ENCODE data around the gene CIAO3. TPM values are rescaled to one million over a fixed set of nuclear protein-coding genes. Genes with fewer than 3 reads are reported as not detected.
"Not testable (repeated sequence)": the region's sequence is repeated elsewhere in the genome, so short reads cannot be mapped to it uniquely, and the experiment has no call there.

CIAO3 gene
- total RNA-seq, 2 donors from 2014 or later = 22.6 to 23.3 TPM

- intact Hi-C loops (cut with DNase I) = no loop called here
- ATAC-seq = no peak
- no peak for DNase-seq
Measured at GRCh38 chr16:743794-744500, 3.1 kb upstream of the CIAO3 start.

- ATAC-seq; intact Hi-C loops (cut with DNase I); DNase-seq: not testable (repeated sequence)
Measured at GRCh38 chr16:742894-743293, 2.1 kb upstream of the CIAO3 start.

- intact Hi-C loops (cut with DNase I) = no loop called here
- no peak for DNase-seq
- ATAC-seq = no peak
Measured at GRCh38 chr16:741986-742629, 1.3 kb upstream of the CIAO3 start.

- DNase-seq (no peak), ATAC-seq (peak; percentile 14 to 25)
- intact Hi-C loops (cut with DNase I) = no loop called here
Measured at GRCh38 chr16:740459-740763, 386 bp downstream of the CIAO3 start.

GRCh38 chr16:739560-740458 lies 988 bp downstream of the CIAO3 start:
- intact Hi-C loops (cut with DNase I) = no loop called here
- ATAC-seq (peak in 1 of 2 donors; percentile 3), DNase-seq (no peak)

GRCh38 chr16:736936-737481 lies 3.8 kb downstream of the CIAO3 start:
- DNase-seq (no peak), ATAC-seq (no peak)
- intact Hi-C loops (cut with DNase I) = no loop called here

- ATAC-seq = no peak
- intact Hi-C loops (cut with DNase I) = no loop called here
- DNase-seq = no peak
Measured at GRCh38 chr16:735982-736453, 4.8 kb downstream of the CIAO3 start.

GRCh38 chr16:734981-735881 lies 5.6 kb downstream of the CIAO3 start:
- DNase-seq = peak; percentile 13
- ATAC-seq = no peak
- intact Hi-C loops (cut with DNase I) = no loop called here

- intact Hi-C loops (cut with DNase I) = no loop called here
- ATAC-seq (no peak), DNase-seq (peak; percentile 11)
Measured at GRCh38 chr16:734208-734980, 6.4 kb downstream of the CIAO3 start.

GRCh38 chr16:733382-734207 lies 7.2 kb downstream of the CIAO3 start:
- DNase-seq = peak; percentile 8
- no peak for ATAC-seq
- intact Hi-C loops (cut with DNase I) = no loop called here

GRCh38 chr16:732936-733335 lies 7.9 kb downstream of the CIAO3 start:
- intact Hi-C loops (cut with DNase I) = no loop called here
- DNase-seq (no peak), ATAC-seq (no peak)

GRCh38 chr16:732332-732731 lies 8.5 kb downstream of the CIAO3 start:
- ATAC-seq (no peak), DNase-seq (no peak)
- intact Hi-C loops (cut with DNase I) = no loop called here

- ATAC-seq (no peak), DNase-seq (no peak)
- intact Hi-C loops (cut with DNase I) = no loop called here
Measured at GRCh38 chr16:730666-731509, 9.9 kb downstream of the CIAO3 start.

- ATAC-seq = no peak
- DNase-seq = no peak
- intact Hi-C loops (cut with DNase I) = no loop called here
Measured at GRCh38 chr16:729768-730665, 10.8 kb downstream of the CIAO3 start.

Data from left cardiac atrium (tissue), 4 donors.